NCI-H2029 treated with DMSO at 0.1 percent for 48 hours (cell line): ENCODE measurements around the gene NRG3.

Experiments
- DNase-seq: peaks from one replicate; lab custom pipeline; 2025; lab: John Stamatoyannopoulos, UW

Gene NRG3

GRCh38 chr10:82391971-82392370 lies 517.0 kb downstream of the NRG3 start:
- DNase-seq: no peak

DNA sequence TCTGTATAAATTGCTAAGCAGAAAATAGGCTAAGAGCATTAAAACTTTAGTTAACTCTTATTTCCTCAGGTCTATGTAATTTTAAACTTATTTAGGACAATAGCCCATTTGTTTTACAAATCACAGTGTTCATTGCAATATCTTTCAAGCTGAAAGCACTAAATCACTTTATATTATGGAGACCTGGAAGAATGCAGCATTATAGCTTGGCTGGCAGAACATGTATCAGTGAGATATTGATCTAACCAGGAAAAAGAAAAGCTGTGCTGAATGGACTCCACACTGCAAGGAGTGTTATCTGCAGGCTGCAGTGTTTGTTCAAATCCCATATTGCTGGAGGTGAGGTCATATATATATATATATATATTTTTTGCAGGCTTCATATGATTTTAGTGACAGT lies 517.5 kb downstream of the NRG3 start:
- no peak for DNase-seq

DNA sequence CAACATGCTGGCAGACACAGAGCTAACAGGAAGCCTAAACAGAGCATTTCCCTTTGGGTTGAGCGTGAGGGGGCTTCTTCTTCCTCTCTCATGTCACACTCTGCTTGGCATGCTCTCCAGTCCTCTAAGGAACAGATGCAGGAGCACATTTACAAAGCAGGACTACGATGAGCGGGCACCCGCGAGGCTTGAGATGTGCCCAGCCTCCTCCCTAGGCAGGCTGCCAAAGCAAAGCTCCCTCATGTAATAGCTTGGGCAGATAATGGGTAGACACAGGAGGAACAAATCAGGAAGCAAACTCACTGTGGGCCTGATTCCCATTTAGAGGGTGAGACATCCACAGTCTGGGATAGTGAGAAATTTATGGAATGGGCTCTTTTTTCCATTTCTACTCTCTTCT lies 519.1 kb downstream of the NRG3 start:
- no peak for DNase-seq

DNA sequence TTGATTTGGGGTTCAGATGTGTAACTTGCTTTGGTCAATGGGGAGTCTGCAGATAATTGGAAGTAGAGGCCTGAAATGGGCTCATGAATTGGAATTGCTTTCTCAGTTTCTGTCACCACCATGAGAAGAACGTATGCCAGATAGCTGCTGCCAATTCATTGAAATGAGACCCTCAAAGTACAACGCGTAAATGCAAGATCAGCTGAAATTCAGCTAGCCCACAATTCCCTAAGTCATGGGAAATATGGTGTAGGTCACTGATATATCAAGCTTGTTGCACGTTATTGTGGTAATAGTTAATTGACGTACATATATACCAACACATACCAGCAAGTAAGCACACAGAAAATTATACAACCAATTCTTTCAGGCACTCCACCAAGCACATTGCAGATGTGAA lies 520.0 kb downstream of the NRG3 start:
- DNase-seq: no peak

DNA sequence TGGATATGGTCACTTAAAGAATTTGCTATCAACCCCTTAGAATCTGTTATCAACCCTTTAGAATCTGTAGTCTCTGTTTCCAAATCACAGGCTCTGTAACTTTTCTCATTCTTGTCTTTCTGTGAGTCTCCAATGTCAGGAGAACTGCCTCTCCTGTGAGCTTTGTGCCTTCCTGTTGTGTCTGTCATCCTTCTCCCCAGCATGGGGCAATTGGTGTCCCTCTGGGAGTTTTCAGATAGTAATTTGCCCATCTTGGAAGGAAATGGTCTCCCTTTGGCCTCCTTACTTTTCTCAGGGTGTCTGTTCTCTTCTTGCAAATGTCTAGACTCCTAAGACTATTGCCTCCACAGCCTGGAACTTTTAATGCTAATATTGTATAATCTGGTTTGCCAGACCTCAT lies 521.9 kb downstream of the NRG3 start:
- no peak for DNase-seq

GRCh38 chr10:82397854-82398253 lies 522.9 kb downstream of the NRG3 start:
- DNase-seq: no peak

DNA sequence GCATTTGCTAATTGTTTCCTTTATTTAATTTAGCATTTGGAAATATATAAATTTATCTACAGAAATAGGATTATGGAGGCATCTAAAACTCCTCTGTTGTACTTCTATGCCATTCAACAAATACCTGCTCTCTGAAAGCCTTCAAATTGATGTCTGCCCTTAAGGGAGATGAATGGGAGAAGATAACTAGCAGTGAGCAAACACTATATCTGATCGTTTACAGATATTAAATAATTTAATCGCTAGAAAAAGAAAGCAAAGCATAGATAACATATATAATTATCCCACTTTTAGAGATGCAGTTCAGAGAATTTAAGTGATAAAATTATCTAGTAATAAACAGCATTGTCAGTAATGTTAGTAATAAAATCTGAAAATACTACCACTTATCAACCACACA lies 524.9 kb downstream of the NRG3 start:
- DNase-seq: no peak

DNA sequence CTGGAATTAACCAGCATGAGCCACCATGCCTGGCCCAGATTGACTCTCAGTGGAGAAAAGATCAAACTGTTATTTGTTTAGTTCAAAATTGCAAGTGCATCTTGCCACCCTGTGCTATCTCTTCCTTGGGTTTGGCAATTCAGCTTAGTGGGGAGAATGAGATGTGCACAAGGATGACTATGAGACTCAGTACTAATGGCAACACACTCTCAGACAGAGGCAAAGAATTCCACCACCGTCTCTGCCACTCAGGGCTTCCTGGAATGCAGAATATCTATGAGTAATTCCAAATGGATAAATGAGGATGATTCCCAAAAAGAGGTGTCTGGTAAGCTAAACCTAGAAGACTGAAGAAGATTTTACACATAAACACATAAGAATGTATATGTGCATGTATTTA lies 525.8 kb downstream of the NRG3 start:
- no peak for DNase-seq

GRCh38 chr10:82402906-82403401 lies 528.0 kb downstream of the NRG3 start:
- DNase-seq: no peak

DNA sequence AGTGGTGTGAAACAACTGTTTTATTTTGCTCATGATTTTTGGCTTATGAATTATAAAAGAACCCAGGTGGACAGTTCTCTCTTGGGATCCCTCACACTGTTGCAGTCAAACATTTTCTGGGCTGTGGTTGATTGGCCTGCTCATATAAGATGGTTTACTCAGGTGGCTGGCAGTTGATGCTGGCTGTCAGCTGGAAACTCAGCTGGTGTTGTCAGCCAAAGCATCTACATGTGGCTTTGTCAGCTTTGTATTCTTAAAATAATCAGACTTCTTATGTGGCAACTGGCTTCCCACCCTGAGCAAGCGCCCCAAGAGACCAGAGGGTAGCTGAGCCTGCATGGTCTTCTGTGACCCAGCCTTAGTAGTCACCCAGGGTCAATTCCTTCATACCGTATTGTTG lies 534.7 kb downstream of the NRG3 start:
- DNase-seq: no peak

DNA sequence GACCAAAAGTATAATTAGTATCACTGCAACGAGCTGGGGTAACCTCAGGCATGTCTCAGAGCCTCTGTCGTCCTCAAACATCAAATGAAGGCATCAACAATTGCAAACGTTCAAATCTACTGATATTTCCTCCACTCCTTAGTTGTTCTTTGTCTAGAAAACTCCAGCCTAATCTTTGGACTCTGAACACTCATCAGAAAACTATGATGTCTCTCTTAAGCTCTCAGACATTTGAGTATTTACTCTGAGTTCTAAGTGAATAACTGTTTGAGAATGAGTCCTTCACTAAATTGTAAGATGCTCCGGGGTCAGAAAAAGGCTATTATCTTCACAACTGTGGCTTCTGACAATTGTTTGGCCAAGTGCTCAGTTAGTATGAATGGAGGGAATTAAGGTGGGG lies 536.4 kb downstream of the NRG3 start:
- no peak for DNase-seq

DNA sequence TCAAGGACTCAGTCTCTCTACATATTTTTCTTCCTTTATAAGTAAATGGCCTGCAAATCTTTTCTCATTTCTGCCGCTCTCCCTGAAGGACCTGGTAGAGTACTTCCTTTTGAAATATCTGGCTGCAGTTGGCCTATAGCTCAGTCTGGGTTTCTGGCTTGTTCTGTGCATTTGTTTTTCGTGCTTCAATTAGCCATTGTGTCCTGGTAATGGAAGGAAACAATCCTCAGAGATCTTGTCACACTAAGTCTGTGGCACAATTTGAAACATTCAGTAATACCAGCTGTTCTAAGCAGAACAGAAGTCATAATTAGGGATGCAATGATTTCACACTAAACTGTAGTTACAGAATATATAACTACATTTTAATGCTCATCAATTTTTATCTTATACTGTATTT lies 545.0 kb downstream of the NRG3 start:
- DNase-seq: no peak

GRCh38 chr10:82429302-82429701 lies 554.3 kb downstream of the NRG3 start:
- DNase-seq: no peak

- DNase-seq: no peak
Observed at GRCh38 chr10:82438277-82438676, 563.3 kb downstream of the NRG3 start.

DNA sequence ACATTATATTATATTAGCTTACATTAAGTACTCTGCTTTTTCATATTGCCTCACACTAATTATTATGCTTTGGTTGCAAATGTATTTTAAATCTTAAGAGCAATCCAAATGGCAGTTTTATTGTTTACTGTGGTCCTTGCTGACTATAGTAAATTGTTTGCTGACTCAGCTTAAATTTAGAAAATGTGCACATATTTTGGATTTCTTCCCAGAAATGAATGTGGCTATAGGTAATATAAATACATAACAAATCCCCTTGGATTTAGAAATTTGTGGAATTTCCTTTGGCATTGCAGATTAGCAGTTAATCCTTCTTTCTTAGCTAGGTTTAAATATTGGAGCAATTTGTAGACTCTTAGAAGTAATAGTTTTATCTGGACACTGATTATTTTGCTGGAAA lies 565.8 kb downstream of the NRG3 start:
- DNase-seq: no peak

DNA sequence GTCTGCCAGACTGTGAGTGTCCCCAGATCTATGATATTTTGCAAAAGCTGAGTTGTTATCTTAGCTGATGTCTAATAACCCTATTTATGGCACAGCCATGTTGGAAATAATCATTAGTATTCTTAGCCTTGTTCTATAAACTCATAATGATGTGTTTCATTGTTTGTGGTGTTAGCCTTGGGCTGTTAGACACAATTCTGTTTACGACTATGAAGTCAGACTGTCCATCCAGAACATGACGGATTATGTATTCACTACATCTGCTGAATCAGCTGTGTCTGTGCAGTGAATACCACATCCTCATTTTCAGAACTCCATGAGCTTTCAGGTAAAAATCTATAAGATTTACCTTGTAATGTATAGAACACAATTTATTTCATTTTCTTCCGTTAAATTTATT lies 577.1 kb downstream of the NRG3 start:
- no peak for DNase-seq

DNA sequence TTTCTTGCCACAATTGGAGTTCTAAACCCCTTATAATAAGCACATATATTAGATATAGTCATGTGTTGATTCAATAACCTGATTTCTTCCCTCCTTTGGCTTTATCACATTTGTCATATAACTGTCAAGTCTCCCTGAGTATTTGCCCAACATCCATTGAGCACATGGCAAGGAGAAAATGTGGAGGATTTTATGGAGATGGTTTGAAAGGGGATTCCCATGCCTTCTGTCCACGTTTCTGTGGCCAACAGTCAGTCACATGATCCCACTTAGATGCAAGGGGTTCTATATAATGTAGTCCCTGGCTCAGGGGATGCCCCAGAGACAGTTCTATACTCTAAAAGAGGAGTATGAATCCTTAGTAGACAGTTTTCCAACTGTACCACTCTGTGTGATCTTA lies 577.7 kb downstream of the NRG3 start:
- DNase-seq: no peak

- DNase-seq: no peak
Observed at GRCh38 chr10:82453678-82454293, 578.8 kb downstream of the NRG3 start.

- no peak for DNase-seq
Observed at GRCh38 chr10:82462910-82463551, 588.0 kb downstream of the NRG3 start.

DNA sequence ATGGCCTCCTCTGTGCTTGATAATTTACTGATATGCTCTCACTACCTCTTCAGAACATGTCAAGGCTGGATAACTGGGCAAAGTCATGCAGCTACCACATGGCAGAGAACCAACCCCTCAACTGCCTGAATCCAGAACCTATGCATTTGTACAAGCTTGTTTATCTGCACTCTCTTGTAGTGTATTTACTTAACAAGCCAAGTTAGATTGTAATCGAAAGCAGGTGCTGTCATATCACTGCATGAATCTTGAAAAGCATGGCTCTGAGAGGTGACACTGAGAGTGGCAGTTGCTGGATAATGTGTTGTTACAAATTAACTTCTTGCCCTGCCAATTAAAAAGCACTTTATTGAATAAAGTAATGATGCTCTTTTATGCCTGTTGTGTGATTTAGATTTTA lies 588.6 kb downstream of the NRG3 start:
- no peak for DNase-seq

DNA sequence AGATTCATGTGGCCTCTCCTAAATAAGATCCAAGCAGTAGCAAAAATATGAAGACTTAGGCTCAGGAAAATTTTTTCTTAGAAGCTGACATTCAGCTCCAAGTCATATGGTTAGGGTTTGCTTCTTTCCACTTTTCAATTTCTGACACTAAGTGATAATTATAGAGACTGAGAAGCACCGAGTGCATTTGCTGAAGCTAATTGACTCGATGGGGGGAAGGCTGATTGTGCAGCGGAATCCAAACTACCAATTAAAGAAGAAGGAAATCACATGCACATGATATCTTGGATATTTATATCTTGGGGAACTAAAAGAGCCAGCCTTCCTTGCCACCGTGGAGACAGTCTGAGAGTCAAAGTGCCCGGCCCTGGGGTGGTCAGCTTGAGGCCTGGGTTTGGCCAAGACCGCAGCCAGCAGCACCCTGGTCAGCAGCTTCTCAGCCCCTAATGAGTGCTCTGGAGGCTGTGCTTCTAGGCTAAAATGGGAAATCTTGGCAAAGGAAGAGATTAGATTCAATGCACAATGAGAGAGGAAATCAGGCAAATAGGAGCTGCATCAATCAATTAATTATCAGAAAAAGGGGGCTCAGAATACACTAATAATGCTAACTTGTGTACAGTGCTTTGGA lies 589.3 kb downstream of the NRG3 start:
- no peak for DNase-seq

- no peak for DNase-seq
Observed at GRCh38 chr10:82464966-82465365, 590.0 kb downstream of the NRG3 start.

GRCh38 chr10:82468453-82468852 lies 593.5 kb downstream of the NRG3 start:
- no peak for DNase-seq
